Germinal center (tissue), 1 donor: ENCODE measurements around the gene LPA.
"Not testable (repeated sequence)": the region's sequence is repeated elsewhere in the genome, so short reads cannot be mapped to it uniquely, and the experiment has no call there.

Experiments used
- DNase-seq: peaks from one replicate; pipeline ENCODE4 v3.0.0; 2012; ENCODE audit warnings: mixed read lengths, low spot score

LPA gene

GRCh38 chr6:160667639-160668481 is 3.8 kb upstream of the LPA start:
- DNase-seq: peak; percentile 50

GRCh38 chr6:160662842-160663241 is 1.2 kb downstream of the LPA start:
- DNase-seq: no peak

- DNase-seq: no peak
Observed at GRCh38 chr6:160662429-160662828, 1.6 kb downstream of the LPA start.

DNA sequence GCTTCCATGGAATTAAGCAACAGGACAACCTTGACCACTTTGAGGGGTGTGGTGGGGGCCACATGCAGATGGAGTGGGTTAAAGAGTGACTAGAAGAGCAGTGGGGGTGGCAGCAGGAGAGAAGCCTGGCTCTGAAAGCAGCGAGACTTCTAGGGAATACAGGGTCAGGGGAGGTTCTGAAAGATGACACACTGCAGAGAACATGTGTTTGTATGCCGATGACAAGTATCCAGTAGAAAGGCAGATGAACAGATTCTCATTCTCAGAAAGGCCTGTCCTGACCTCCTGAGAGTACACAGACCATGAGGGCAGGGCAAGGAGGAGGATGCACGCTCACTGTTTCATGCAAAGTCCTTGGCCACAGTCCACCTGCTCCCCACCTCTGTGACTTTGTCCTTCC is 2.9 kb downstream of the LPA start:
- no peak for DNase-seq

- no peak for DNase-seq
Observed at GRCh38 chr6:160659562-160659961, 4.5 kb downstream of the LPA start.

GRCh38 chr6:160634706-160635105 is 29.4 kb downstream of the LPA start:
- no peak for DNase-seq

DNA sequence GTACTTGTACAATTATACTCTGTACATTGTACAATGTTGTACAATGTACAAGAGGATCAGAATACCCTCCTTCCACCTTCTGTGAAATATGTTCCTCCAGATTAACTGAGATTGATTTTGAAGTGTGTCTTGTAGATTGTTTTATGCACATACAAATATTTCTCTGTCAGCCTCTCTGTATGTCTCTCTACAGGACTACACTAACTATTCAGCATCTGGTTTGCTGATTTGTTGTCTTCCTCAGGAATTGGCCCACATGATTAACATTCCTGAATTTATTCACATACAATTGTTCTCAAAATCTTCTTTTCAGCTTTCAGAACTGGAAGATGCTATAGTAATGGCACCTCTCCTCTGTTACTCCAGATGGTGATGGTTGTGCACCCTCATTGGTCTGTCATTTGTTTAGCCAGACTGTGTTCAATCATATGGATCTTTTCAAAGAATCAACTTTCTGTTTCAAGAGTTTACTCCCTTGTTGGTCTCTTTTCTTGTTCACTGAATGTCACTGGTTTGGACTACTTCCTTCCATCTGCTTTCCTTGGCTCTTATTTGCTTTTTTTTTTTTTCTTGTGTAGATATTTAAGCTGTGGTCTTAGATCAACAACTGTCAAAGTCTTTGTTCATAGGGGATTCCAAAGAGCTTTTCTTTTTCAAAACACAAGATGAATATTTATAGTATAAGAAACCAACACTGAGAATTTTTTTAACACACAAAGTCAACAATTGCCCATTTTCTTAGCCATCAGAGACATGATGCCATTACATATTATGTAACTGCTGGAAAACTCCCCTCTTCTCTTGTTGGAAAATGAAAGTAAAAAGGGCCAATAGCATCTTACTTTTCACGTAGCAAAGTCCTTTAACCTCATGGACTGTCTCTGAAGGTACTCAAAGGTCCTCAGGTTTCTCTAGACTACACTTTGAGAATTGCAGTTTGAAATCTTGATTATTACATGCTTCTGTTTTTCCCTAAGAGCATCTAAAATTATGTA is 67.9 kb downstream of the LPA start:
- DNase-seq: no peak

DNA sequence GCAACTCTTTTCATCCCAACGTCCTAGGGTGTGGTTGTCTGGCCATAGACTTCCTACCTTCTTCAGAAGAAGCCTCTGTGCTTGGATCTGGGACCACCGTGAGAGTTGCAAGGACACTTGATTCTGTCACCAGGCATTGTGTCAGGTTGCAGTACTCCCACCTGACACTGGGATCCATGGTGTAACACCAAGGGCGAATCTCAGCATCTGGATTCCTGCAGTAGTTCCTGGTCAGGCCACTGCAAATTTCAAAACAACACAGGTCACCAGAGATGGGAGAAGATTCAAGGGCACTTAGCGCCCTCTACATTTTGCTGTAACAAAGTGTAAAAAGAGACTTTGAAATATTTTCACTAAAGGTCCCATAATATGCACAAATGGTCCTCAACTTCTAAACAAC is 68.8 kb downstream of the LPA start:
- DNase-seq: not testable (repeated sequence)

GRCh38 chr6:160586374-160586773 is 77.7 kb downstream of the LPA start:
- no peak for DNase-seq

DNA sequence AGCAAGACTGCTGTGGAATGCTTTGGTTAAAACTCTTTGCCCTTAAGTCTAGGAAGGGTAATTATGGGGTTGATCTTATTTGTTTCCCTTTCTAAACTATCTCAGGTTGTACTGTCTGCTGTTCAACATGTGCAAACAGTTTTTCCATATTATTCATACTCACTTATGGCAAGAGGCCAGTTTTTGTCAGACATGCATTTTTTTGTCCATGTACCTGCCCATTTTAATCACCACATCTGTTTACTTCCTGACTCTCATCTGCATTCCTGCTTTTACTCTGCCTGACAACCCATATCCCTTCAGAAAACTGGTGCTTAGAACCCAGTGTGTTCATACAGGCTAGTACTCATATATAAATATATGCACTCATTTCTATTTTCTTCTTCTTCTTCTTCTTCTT is 80.3 kb downstream of the LPA start:
- no peak for DNase-seq

DNA sequence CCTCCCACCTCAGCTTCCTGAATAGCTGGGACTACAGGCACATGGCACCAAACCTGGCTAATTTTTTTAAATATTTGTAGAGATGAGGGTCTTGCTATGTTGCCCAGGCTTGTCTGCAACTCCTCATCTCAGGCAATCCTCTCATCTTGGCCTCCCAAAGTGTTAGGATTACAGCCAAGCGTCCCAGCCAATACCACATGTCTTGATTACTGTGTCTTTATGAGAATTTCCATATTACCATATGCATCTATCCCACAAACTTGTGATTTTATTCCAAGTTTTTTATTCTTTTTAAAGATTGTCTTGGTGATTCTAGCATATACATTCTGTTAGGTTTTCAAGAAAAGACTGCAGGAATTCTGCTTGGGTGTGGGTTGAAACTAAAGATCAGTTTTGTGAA is 82.7 kb downstream of the LPA start:
- DNase-seq: no peak

GRCh38 chr6:160578515-160578914 is 85.6 kb downstream of the LPA start:
- not testable (repeated sequence) for DNase-seq

DNA sequence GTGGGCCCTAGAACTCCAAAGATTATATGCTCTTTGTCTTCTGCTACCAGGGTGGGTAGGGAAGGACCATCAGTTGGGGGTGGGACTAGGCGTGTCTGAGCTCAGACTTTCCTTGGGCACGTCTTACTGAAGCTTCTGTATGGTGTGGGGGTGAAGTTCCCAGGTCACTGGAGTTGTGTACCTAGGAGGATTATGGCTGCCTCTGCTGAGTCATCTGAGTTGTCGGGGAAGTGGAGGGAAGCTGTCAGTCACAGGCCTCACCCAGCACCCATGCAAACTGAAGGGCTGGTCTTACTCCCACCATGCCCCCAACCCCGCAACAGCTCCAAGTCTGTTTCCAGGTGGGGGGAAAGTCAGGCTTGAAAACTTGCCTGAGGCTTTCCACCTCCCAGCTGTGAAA is 90.1 kb downstream of the LPA start:
- no peak for DNase-seq

DNA sequence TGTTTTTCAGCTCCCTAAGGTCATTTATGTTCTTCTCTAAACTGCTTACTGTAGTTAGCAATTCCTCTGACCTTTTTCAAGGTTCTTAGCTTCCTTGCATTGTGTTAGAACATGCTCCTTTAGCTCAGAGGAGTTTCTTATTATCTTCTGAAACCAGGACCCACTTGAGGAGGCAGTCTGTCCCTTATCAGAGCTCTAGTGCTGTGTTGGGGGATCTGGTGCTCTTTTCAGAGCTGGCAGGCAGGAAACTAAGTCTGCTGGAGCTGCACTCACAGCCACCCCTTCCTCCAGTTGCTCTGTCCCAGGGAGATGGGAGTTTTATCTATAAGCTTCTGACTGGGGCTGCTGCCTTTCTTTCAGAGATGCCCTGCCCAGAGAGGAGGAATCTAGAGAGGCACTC is 92.9 kb downstream of the LPA start:
- not testable (repeated sequence) for DNase-seq

DNA sequence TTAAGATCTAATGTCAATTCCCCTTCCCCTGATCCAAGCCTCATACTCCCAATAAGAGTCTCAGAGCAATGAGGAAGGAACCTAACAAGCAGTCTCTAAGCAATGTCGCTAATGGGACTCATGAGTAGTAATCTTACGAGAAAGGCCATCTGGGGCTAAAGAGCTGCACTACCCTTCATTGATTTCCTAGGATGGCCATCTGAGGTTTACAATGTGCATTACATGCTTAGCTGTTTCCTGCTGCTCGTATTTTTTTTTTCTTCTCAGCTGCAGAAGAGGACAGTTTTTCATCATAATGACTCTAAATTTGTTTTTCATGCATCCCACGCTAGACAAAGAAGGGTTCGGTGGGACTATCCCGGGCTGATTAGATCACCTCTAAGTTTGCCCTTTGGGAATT is 119.3 kb downstream of the LPA start:
- DNase-seq: no peak

DNA sequence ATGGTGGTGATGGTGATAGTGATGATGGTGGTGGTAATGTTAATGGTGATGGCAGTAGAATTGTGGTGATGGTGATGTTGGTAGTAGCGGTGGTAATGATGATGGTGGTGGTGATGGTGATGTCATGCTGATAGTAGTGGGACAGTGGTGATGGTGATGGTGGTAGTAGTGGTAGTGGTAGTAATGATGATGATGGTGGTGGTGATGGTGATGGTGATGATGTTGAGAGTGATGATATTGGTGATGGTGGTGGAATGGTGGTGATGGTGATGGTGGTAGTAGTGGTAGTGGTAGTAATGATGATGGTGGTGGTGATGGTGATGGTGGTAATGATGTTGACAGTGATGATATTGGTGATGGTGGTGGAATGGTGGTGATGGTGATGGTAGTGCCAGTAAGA is 128.8 kb downstream of the LPA start:
- no peak for DNase-seq

- DNase-seq: peak; percentile 47
Observed at GRCh38 chr6:160534050-160534696, 129.9 kb downstream of the LPA start.

DNA sequence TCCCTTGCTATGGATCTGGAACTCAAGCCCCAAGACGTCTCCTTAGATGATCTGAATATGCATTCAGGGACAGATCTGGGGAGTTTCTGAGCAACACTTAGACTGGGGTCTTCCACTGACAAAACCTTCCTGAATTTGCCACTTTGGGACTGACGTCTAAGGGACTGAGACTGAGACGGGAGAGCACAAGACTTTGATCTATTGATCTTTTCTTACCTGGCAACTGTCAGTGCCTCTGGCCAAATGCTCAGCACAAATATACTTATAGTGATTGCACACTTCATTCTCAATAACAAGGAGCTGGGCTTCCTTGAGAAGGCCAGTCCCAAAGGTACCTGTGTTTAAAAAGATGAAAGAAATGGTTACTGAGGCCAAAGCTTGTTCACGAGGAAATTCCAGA is 131.8 kb downstream of the LPA start:
- no peak for DNase-seq

DNA sequence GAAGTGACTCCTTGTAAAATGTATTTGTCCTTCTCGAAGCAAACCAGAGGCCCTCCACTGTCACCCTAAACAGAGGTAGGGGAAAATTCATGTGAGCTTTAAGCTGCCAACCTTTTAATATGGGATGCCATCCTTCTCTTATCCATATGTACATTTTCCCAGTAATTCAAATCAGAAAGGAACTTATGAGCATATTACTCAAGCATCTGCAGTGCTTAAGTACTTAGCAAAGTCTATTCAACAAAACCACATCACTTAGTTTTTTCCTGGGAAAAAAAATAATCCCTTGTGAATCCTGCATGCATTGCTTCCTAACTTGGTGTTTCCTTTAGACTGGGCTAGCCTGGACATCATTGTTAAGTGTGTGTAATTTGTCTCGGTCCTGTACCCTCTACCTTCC is 132.2 kb downstream of the LPA start:
- no peak for DNase-seq

- DNase-seq: not testable (repeated sequence)
Observed at GRCh38 chr6:160529524-160529923, 134.6 kb downstream of the LPA start.

GRCh38 chr6:160523223-160523622 is 140.9 kb downstream of the LPA start:
- no peak for DNase-seq
